A673 (cell line): ENCODE results near the gene CENPM. TPM values are rescaled to one million over a fixed set of nuclear protein-coding genes. Genes with fewer than 3 reads are reported as not detected.

Experiments used
- BruUV-seq: library from RNA; stranded (reverse); fragments of 400-500 nt; replicated peaks from 2 replicates; lab custom pipeline; 2021; lab: Mats Ljungman, UMichigan
- CTCF ChIA-PET: fragments of 300-600 bp; sonication (Branson Sonifier 250); formaldehyde crosslinking; loops from one replicate; lab custom pipeline; 2022; ENCODE audit warnings: antibody characterized with exemption; lab: Charles Lee
- POLR2A ChIA-PET: fragments of 300-600 bp; sonication (Branson Sonifier 250); formaldehyde crosslinking; loops from one replicate; lab custom pipeline; 2022; ENCODE audit warnings: antibody characterized with exemption; ENCODE audit not compliant: low non-redundant PET; lab: Charles Lee
- DNase-seq: peaks from one replicate; pipeline ENCODE4 v3.0.0-alpha.2; 2015; ENCODE audit warnings: low spot score
- H3K27ac ChIP-seq: fragments of 200-600 bp; sonication (generic); 2 replicates; pipeline ENCODE4 v1.5.1; 2016; ENCODE audit warnings: mixed run types, low read depth, mild to moderate bottlenecking, mixed read lengths, antibody characterized with exemption, low read length; ENCODE audit not compliant: poor library complexity, severe bottlenecking
- H3K27me3 ChIP-seq: fragments of 200-600 bp; sonication (generic); replicated peaks from 2 replicates; pipeline ENCODE4 v1.6.1; 2017; ENCODE audit warnings: mixed run types, low read depth, mild to moderate bottlenecking, mixed read lengths, antibody characterized with exemption, low read length; ENCODE audit not compliant: insufficient read depth, poor library complexity
- H3K36me3 ChIP-seq: fragments of 200-600 bp; sonication (generic); 2 replicates; pipeline ENCODE4 v1.6.1; 2016; ENCODE audit warnings: mixed run types, mild to moderate bottlenecking, mixed read lengths, antibody characterized with exemption, low read length; ENCODE audit not compliant: insufficient read depth, poor library complexity, severe bottlenecking
- H3K4me1 ChIP-seq: fragments of 200-600 bp; sonication (generic); 2 replicates; pipeline ENCODE4 v1.6.1; 2017; ENCODE audit warnings: mixed run types, mild to moderate bottlenecking, mixed read lengths, antibody characterized with exemption, low read length; ENCODE audit not compliant: insufficient read depth, poor library complexity, severe bottlenecking
- H3K4me3 ChIP-seq: fragments of 200-600 bp; sonication (generic); 2 replicates; pipeline ENCODE4 v1.5.1; 2016; ENCODE audit warnings: low read depth, mixed run types, mild to moderate bottlenecking, mixed read lengths, low read length; ENCODE audit not compliant: poor library complexity, severe bottlenecking
- H3K9me3 ChIP-seq: fragments of 200-600 bp; sonication (generic); 2 replicates; pipeline ENCODE4 v1.6.1; 2016; ENCODE audit warnings: mixed run types, low read depth, mild to moderate bottlenecking, mixed read lengths, antibody characterized with exemption, low read length; ENCODE audit not compliant: poor library complexity, severe bottlenecking
- EZH2 ChIP-seq: fragments of 200-600 bp; sonication (generic); IDR thresholded peaks from 2 replicates; pipeline ENCODE4 v1.6.1; 2017; ENCODE audit warnings: borderline replicate concordance, low read depth, mild to moderate bottlenecking, mixed read lengths, antibody characterized with exemption, low read length; ENCODE audit not compliant: poor library complexity, severe bottlenecking
- intact Hi-C: fragments of 100-400 bp; cut with micrococcal nuclease; formaldehyde crosslinking; loops from one replicate; pipeline ENCODE4 v1.10.0; 2022; ENCODE audit not compliant: unreplicated experiment
- total RNA-seq: library from RNA; stranded (reverse); gene quantifications from 2 replicates; pipeline ENCODE4 v1.2.3, GENCODE V29; 2021
- TF ChIP-seq, protein P1 (sequence below): fragments of 300-800, 200-600 bp; sonication (generic); conservative IDR thresholded peaks from 2 replicates; pipeline ENCODE4 v1.5.1; 2017; ENCODE audit warnings: low read depth, mild to moderate bottlenecking, antibody characterized with exemption, low read length, moderate library complexity, mixed read lengths

The CENPM gene
- total RNA-seq, 1 experiment from 2014 or later: 67.2 TPM

DNA sequence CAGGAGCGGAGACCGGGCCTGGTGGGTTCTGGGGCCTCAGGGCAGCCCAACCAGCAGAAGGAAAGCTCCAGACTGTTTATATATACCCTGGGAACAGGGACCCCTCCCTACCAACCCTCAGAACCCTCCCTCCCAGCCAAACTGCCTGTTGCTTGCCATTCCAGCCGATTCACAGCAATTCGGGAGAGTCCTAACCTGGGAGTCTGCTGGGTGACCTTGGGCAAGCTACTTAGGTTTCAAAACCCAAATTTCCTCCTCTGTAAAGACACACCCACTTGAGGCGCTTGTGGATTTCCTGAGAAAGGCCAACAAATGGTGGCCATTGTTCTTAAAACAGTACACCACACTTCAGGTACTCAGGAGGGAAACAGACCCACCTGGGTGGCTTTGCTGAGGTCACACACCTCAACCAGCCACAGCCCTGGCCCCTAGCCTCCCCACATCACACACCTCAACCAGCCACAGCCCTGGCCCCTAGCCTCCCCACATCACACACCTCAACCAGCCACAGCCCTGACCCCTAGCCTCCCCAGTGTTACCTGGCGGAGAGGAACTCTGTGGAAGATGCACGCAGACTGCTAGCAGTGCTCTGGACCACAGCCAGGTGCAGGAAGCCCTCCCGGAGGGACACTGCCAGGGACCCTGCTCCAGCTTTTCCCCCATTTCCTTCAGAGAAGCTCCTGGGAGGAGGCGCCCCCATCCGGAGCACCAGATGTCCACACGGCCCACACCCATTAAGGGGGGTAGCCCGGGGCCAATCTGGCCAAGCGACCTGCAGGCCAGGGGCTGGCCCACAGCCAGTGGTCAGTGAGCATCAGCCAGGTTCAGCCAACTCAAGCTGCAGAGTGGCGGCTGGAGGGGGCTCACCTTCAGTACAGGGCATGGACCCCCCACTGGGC is 38.3 kb downstream of the CENPM start:
- intact Hi-C loops: no loop called here
- H3K4me3 ChIP-seq: no peak overlapping the region
- CTCF ChIA-PET: no interaction called here
- BruUV-seq: no TSS peak
- no peak overlapping the region for H3K27ac ChIP-seq
- H3K9me3 ChIP-seq: no peaks in the 10 kb centered on the region
- peaks cover 32% of the 10 kb centered on the region for H3K36me3 ChIP-seq
- H3K4me1 ChIP-seq: peaks cover 16% of the 10 kb centered on the region
- DNase-seq: no peak
- peaks cover 26% of the 10 kb centered on the region for H3K27me3 ChIP-seq
- POLR2A ChIA-PET: no interaction called here
- no peak for TF ChIP-seq EZH2
- TF ChIP-seq, protein P1, sequence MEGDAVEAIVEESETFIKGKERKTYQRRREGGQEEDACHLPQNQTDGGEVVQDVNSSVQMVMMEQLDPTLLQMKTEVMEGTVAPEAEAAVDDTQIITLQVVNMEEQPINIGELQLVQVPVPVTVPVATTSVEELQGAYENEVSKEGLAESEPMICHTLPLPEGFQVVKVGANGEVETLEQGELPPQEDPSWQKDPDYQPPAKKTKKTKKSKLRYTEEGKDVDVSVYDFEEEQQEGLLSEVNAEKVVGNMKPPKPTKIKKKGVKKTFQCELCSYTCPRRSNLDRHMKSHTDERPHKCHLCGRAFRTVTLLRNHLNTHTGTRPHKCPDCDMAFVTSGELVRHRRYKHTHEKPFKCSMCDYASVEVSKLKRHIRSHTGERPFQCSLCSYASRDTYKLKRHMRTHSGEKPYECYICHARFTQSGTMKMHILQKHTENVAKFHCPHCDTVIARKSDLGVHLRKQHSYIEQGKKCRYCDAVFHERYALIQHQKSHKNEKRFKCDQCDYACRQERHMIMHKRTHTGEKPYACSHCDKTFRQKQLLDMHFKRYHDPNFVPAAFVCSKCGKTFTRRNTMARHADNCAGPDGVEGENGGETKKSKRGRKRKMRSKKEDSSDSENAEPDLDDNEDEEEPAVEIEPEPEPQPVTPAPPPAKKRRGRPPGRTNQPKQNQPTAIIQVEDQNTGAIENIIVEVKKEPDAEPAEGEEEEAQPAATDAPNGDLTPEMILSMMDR: no peak

DNA sequence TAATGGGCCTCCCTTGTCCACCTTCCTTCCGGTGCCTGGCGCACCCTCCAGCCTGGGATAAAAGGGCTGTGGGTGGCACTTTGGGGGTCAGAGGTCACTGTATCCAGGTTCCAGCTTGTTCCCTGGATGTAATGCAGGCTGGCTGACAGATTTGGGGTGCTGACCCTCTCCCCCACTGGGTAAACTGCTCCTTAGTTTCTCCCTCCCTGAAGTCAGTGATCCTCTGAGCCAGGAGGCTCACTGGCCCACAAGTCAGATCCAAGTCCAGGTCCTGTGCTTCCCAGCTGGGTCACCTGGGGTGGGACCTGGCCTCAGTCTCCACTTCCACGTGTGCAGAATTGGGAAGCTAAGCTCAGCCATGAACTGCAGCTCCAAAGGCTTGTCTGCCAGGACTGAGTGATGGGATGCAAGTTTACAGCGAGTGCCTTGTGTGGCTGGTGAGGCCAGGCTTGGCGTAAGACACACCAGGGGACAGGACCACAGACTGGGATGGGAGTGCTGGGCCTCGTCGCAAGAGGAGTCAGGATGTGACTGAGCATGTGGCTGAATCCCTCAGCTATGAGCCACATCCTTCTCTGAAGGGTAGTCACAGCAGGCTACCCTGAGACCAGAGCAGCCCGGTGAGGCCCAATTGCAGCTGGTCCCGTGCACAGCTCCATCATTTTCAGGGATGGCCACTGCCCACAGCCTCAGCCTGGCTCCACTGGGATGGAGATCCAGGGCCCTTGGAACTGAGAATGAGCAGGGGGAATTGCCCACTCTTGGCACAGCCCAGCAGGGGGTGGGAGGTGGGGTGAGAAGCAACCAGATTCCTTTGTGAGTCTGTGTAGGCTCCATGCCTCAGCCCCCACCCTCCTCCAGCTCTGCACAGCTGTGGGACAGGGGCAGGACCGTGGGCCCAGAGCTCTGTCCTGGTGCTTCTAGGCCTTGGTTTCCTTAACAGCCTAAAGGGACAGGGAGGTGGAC is 39.2 kb downstream of the CENPM start:
- peak overlapping the region; percentile 42 for H3K27ac ChIP-seq
- intact Hi-C loops: no loop called here
- POLR2A ChIA-PET: interaction anchor here (0.6 to 0.7 kb wide), 2 partner anchors 18 to 318 kb away, joined by 3 to 4 read pairs; partner anchors contain the start of gene PMM1
- H3K4me3 ChIP-seq: no peak overlapping the region
- peaks cover 18% of the 10 kb centered on the region for H3K27me3 ChIP-seq
- no peaks in the 10 kb centered on the region for H3K9me3 ChIP-seq
- peaks cover 42% of the 10 kb centered on the region for H3K36me3 ChIP-seq
- no TSS peak for BruUV-seq
- peaks cover 16% of the 10 kb centered on the region for H3K4me1 ChIP-seq
- peak; percentile 59 for DNase-seq
- TF ChIP-seq EZH2: no peak
- TF ChIP-seq, protein P1: no peak
- CTCF ChIA-PET: no interaction called here

DNA sequence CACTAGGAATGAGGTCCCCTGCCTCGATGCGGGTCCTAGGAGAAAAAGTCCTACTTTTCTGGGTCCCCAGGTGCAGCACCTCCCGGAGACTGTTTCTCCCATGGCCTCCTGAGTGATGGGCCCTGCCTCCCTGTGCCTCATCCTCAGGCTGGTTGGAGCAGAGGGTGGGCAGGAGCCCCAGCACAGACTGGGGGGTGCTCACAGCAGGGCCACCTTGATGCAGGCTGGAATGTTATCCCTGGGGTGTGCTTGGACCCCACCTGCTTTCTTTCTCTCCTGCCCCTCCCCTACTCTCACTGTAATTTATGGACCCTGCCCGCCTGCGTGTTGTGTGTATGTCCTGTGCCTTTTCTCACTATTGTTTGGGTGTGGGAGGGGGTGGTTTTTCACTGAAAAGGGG is 40.1 kb downstream of the CENPM start:
- Histone ChIP-seq H3K9me3 (no peaks in the 10 kb centered on the region), H3K36me3 (peaks cover 46% of the 10 kb centered on the region), H3K27me3 (peaks cover 12% of the 10 kb centered on the region), H3K4me3 (no peak overlapping the region), H3K4me1 (peaks cover 16% of the 10 kb centered on the region), H3K27ac (no peak overlapping the region)
- no peak for TF ChIP-seq EZH2
- TF ChIP-seq, protein P1: no peak
- intact Hi-C loops: no loop called here
- TSS peak; percentile 54 for BruUV-seq
- no peak for DNase-seq
- CTCF ChIA-PET: no interaction called here
- POLR2A ChIA-PET: interaction anchor here (0.6 kb wide), 1 partner anchor 19 kb away, joined by 4 read pairs; no protein-coding TSS in a partner anchor
